NCI-H510A (cell line): ENCODE results near the gene AMOTL1.
"Not testable (repeated sequence)": the region's sequence is repeated elsewhere in the genome, so short reads cannot be mapped to it uniquely, and the experiment has no call there.

Experiments
- DNase-seq: peaks from one replicate; lab custom pipeline; 2025; lab: John Stamatoyannopoulos, UW

AMOTL1 gene

GRCh38 chr11:94823102-94823732 is 55.1 kb downstream of the AMOTL1 start:
- DNase-seq = no peak

- no peak for DNase-seq
Measured at GRCh38 chr11:94825031-94825430, 56.9 kb downstream of the AMOTL1 start.

- no peak for DNase-seq
Measured at GRCh38 chr11:94825481-94825880, 57.3 kb downstream of the AMOTL1 start.

- no peak for DNase-seq
Measured at GRCh38 chr11:94826415-94826814, 58.3 kb downstream of the AMOTL1 start.

- no peak for DNase-seq
Measured at GRCh38 chr11:94828088-94828487, 59.9 kb downstream of the AMOTL1 start.

GRCh38 chr11:94830722-94831510 is 62.8 kb downstream of the AMOTL1 start:
- DNase-seq = no peak

DNA sequence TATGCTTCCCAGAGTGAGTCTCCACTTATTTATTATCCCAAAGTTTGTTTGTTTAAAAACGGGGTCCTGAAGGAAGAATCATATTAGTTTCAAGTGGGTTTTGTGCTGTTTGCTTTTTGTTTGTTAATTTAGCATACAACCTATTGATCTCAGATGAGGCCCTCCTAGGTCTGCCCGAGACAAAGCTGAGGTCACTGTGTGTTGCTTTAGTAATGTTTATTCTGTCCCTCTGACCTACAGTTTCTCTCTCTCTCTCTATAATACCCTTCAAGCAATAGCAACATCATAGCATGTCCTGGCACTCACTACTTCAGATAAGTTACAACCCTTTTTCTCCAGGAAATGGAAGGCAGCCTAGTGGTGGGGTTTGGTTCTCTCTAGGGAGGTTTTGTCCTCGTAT is 63.4 kb downstream of the AMOTL1 start:
- DNase-seq = no peak

DNA sequence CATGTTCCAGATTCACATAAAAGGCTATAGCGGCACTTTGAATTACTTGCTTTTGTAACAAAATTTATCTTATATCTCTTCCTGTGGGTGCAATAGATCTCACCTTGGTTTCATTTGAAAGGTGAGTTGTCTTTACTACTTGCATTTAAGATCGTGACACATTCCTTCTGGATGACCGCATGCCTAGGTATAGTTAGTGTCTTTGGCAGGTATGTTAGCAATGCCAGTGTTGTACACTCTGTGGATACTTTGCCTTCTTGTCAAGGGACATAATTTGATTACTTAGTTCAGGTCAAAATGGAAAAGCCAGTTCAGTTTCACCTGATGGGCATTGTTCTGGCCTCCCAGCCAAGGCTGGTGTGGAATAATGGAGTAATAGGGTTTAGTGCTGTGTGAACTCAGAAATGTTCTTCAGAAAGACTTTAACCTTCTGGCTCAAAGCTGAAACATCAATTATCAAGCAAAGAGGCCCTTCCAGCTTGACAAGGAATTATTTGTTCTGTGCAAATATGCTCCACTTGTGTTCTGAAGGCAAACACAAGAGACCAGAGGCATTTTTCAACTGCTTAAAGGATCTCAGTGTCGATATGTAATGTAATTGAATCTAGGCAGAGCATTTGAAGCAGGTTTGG is 64.6 kb downstream of the AMOTL1 start:
- DNase-seq = no peak

GRCh38 chr11:94834911-94835593 is 66.9 kb downstream of the AMOTL1 start:
- no peak for DNase-seq

- no peak for DNase-seq
Measured at GRCh38 chr11:94835594-94835927, 67.4 kb downstream of the AMOTL1 start.

DNA sequence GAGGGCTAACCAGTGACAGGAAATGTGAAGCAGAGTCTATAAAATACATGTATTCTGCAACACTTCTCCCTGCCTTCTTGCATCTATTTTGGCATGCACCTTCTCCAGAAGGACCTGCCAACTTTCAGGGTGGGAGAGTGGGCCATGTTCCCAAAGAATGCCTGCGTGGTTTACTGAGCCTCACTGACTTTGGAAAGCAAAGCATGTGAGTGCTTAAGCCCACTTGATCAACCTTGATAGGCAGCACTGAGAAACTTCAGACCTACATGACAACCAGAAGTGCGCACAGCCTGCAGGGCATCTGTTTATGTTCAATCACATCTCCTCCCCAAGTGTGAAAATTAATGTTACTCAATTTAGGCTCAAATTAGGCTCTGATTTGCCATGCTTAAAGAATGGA is 69.2 kb downstream of the AMOTL1 start:
- DNase-seq = no peak

DNA sequence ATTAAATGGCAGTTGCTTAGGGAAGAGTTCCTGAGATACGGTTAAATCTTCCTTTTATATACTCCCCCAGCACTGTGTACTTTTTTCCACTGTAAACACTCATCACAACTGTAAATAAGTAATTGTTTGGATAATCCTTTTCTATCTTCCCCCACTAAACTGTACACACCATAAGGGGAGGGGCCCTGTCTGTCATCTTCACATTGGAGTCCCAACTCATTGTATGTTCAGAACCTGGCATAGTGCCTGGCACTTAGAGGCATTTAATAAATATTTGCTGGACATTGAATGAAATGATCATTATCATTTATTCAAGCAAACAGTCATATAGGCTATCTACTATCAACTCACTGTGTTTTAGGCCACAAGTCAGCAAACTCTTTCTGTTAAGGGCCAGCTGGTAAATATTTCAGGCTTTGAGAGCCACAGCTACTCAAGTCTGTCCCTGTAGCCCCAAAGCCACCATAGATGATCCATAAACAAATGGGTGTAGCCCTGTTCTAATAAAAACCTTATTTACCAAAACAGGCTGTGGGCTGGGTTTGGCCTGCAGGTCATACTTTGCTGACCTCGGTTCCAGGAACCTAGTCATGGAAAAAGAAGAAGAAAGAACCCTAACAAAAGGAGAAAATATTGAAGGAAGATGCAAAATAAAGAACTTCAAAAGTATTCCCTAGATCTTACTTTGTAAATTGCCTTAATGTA is 70.0 kb downstream of the AMOTL1 start:
- no peak for DNase-seq

- no peak for DNase-seq
Measured at GRCh38 chr11:94840209-94840608, 72.1 kb downstream of the AMOTL1 start.

DNA sequence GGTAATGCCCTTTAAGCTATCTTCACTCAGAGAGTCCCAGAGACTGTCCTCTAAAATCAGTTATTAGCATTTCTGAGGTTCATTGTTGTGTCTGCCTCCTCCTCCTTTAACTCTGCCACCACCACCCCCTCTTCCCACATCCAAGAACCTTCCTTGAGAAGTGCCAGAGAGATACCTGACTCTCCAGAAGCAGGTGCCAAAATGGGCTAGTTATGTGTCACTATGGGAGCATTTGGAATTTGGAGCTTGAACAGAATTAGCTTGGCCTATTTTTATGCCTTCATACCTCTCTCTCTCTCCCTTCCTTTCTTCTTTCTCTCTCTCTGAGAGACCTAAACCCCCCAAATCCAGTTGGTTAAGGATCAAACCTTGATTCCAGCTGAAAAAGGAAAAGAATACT is 75.9 kb downstream of the AMOTL1 start:
- no peak for DNase-seq

DNA sequence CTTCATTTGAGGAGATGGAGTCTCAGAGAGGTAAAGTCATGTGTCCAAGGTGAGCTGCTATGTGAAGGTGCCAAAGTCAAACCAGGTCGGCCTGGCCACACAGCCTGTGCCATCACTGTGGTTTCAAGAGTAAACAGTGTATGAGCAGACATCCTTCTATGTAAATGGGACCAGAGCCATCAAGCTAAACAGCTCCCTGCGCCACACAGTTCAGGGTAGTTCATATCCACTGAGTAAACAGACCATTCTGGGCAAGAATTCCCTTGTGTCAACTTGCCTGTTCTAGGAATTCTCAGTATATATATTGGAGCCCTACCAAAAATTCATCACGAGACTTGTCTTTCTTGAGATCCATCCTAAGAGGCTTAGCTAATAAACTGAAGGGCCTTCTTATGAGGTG is 77.5 kb downstream of the AMOTL1 start:
- DNase-seq = no peak

- DNase-seq = no peak
Measured at GRCh38 chr11:94849839-94850238, 81.7 kb downstream of the AMOTL1 start.

GRCh38 chr11:94851864-94852636 is 83.9 kb downstream of the AMOTL1 start:
- DNase-seq = no peak

DNA sequence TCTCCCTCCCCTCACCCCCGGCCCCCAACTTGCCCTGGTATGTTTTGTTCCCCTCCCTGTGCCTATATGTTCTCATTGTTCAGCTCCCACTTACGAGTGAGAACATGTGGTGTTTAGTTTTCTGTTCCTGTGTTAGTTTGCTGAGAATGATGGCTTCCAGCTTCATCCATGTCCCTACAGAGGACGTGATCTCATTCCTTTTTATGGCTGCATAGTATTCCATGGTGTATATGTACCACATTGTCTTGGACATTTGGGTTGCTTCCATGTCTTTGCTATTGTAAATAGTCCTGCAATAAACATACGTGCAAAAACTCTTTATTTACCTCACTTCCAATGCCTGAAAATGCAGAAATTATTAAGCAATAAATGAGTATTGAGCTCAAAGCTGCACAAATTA is 85.1 kb downstream of the AMOTL1 start:
- not testable (repeated sequence) for DNase-seq

- no peak for DNase-seq
Measured at GRCh38 chr11:94853836-94854235, 85.7 kb downstream of the AMOTL1 start.

GRCh38 chr11:94854770-94855633 is 86.8 kb downstream of the AMOTL1 start:
- DNase-seq = no peak
